Measurements from ENCODE around the gene COL20A1. TPM values are rescaled to one million over a fixed set of nuclear protein-coding genes. Genes with fewer than 3 reads are reported as not detected.

Gene COL20A1
- total RNA-seq, 5 donors from 2014 or later (not counting 1 experiment from before 2014, with no cell fraction given), result 0.16 to 0.35 (median 0.23) TPM; not detected in 2

DNA sequence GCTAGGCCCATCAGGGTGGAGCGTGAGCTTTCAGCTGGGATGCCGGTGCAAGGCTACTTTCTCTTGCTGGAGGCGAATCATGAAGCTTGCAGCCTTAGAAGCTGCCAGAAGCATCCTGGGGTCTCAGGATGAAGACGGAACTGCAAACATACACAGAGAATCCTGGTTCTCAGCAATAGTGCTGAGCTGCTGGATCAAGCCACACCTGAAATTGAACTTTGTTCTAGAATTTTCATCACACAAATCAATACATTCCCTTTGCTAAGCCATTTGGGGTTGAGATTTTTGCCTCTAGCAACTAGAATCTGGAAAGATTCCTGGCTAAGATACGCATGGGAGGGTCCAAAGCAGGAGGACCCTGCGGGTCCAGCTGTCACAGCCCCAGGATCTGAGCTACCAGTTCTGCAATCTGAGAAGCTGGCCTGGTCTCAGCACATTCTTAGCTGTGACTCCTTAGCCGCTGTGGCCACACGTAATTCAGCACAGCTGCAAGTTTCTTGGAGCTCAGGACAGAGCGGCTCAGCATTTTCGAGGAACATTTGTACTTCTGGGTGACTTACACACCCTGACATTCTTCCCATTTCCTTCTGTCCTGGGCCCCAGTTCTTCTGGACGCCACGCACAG is 27.0 kb upstream of the COL20A1 start:
- POLR2A ChIA-PET, result no interaction called here
- Histone ChIP-seq H3K36me3 (ENCODE audit: control insufficient read depth in 2 of 2, extremely low read depth in 1 of 2, insufficient read depth in 1 of 2, low read length in 1 of 2) (no peaks in the 10 kb centered on the region), H3K9me3 (no peaks in the 10 kb centered on the region), H3K27me3 (replicated peaks in 1 of 2; ENCODE audit: control insufficient read depth in 2 of 2, extremely low read depth in 1 of 2, insufficient read depth in 2 of 2, low read length in 1 of 2) (peaks cover 3 to 62% of the 10 kb centered on the region in 2 experiments), H3K27ac (ENCODE audit: low read length) (no peak overlapping the region), H3K4me1 (ENCODE audit: control insufficient read depth in 1 of 2, extremely low read depth in 1 of 2, insufficient read depth in 2 of 2, low read length in 2 of 2) (peaks cover 0 to 8% of the 10 kb centered on the region in 2 experiments), H3K4me3 (ENCODE audit: control insufficient read depth in 1 of 2, extremely low read depth in 1 of 2, low read length in 1 of 2) (no peak overlapping the region)
- peaks cover 1 to 10% (median 5%) of the 10 kb centered on the region in 3 donors for H3K4me1 Mint-ChIP-seq
- H3K27ac Mint-ChIP-seq, result no peak overlapping the region
- 74% methylated on average over 10 of the region's 12 CpGs for WGBS (ENCODE audit: insufficient coverage)
- no peaks in the 10 kb centered on the region for H3K36me3 Mint-ChIP-seq
- H3K4me3 Mint-ChIP-seq, result no peak overlapping the region
- DNase-seq, result no peak
- no peaks in the 10 kb centered on the region for H3K9me3 Mint-ChIP-seq
- CTCF ChIA-PET, result no interaction called here
- ATAC-seq (replicated peaks in 1 of 4), result no peak
- peaks cover 8 to 32% of the 10 kb centered on the region in 2 donors for H3K27me3 Mint-ChIP-seq

GRCh38 chr20:63267691-63268090 is 25.3 kb upstream of the COL20A1 start:
- H3K27ac Mint-ChIP-seq, result no peak overlapping the region
- Histone ChIP-seq H3K4me3 (ENCODE audit: control insufficient read depth in 1 of 2, extremely low read depth in 1 of 2, low read length in 1 of 2) (no peak overlapping the region), H3K36me3 (ENCODE audit: control insufficient read depth in 2 of 2, extremely low read depth in 1 of 2, insufficient read depth in 1 of 2, low read length in 1 of 2) (no peaks in the 10 kb centered on the region), H3K27ac (ENCODE audit: low read length) (no peak overlapping the region), H3K9me3 (no peaks in the 10 kb centered on the region), H3K4me1 (ENCODE audit: control insufficient read depth in 1 of 2, extremely low read depth in 1 of 2, insufficient read depth in 2 of 2, low read length in 2 of 2) (peaks cover 0 to 8% of the 10 kb centered on the region in 2 experiments), H3K27me3 (replicated peaks in 1 of 2; ENCODE audit: control insufficient read depth in 2 of 2, extremely low read depth in 1 of 2, insufficient read depth in 2 of 2, low read length in 1 of 2) (peaks cover 0 to 45% of the 10 kb centered on the region in 2 experiments)
- H3K9me3 Mint-ChIP-seq, result no peaks in the 10 kb centered on the region
- ChIA-PET CTCF (no interaction called here), POLR2A (no interaction called here)
- WGBS (ENCODE audit: insufficient coverage), result 66% methylated on average over 6 of the region's 9 CpGs
- H3K4me3 Mint-ChIP-seq, result no peak overlapping the region
- peaks cover 8 to 27% of the 10 kb centered on the region in 2 donors for H3K27me3 Mint-ChIP-seq
- no peaks in the 10 kb centered on the region for H3K36me3 Mint-ChIP-seq
- ATAC-seq (replicated peaks in 1 of 4) (no peak), DNase-seq (no peak)
- peaks cover 6 to 10% (median 7%) of the 10 kb centered on the region in 3 donors for H3K4me1 Mint-ChIP-seq

- Histone ChIP-seq H3K4me1 (ENCODE audit: control insufficient read depth in 1 of 2, extremely low read depth in 1 of 2, insufficient read depth in 2 of 2, low read length in 2 of 2) (peaks cover under 1 to 11% of the 10 kb centered on the region in 2 experiments), H3K27ac (ENCODE audit: low read length) (no peak overlapping the region), H3K9me3 (no peaks in the 10 kb centered on the region), H3K36me3 (ENCODE audit: control insufficient read depth in 2 of 2, extremely low read depth in 1 of 2, insufficient read depth in 1 of 2, low read length in 1 of 2) (no peaks in the 10 kb centered on the region), H3K4me3 (ENCODE audit: control insufficient read depth in 1 of 2, extremely low read depth in 1 of 2, low read length in 1 of 2) (no peak overlapping the region), H3K27me3 (replicated peaks in 1 of 2; ENCODE audit: control insufficient read depth in 2 of 2, extremely low read depth in 1 of 2, insufficient read depth in 2 of 2, low read length in 1 of 2) (peaks cover 0 to 40% of the 10 kb centered on the region in 2 experiments)
- Mint-ChIP-seq H3K4me1 (peaks cover 6 to 10% (median 8%) of the 10 kb centered on the region in 3 donors), H3K27me3 (peaks cover 3 to 23% of the 10 kb centered on the region in 2 donors), H3K36me3 (no peaks in the 10 kb centered on the region), H3K27ac (no peak overlapping the region), H3K4me3 (no peak overlapping the region), H3K9me3 (no peaks in the 10 kb centered on the region)
- WGBS (ENCODE audit: insufficient coverage), result 76% methylated on average over 4 of the region's 7 CpGs
- ChIA-PET POLR2A (no interaction called here), CTCF (no interaction called here)
- DNase-seq, result no peak
- no peak for ATAC-seq (replicated peaks in 1 of 4)
Measured at GRCh38 chr20:63268256-63268655, 24.7 kb upstream of the COL20A1 start.

GRCh38 chr20:63268671-63269439 is 24.1 kb upstream of the COL20A1 start:
- H3K4me1 Mint-ChIP-seq, result peaks cover 12 to 16% (median 14%) of the 10 kb centered on the region in 3 donors
- ChIA-PET CTCF (no interaction called here), POLR2A (no interaction called here)
- H3K36me3 Mint-ChIP-seq, result no peaks in the 10 kb centered on the region
- Histone ChIP-seq H3K4me3 (ENCODE audit: control insufficient read depth in 1 of 2, extremely low read depth in 1 of 2, low read length in 1 of 2) (no peak overlapping the region), H3K4me1 (ENCODE audit: control insufficient read depth in 1 of 2, extremely low read depth in 1 of 2, insufficient read depth in 2 of 2, low read length in 2 of 2) (peaks cover 7 to 16% of the 10 kb centered on the region in 2 experiments), H3K27me3 (replicated peaks in 1 of 2; ENCODE audit: control insufficient read depth in 2 of 2, extremely low read depth in 1 of 2, insufficient read depth in 2 of 2, low read length in 1 of 2) (peaks cover 0 to 38% of the 10 kb centered on the region in 2 experiments), H3K36me3 (ENCODE audit: control insufficient read depth in 2 of 2, extremely low read depth in 1 of 2, insufficient read depth in 1 of 2, low read length in 1 of 2) (no peaks in the 10 kb centered on the region), H3K9me3 (no peaks in the 10 kb centered on the region), H3K27ac (ENCODE audit: low read length) (no peak overlapping the region)
- H3K27me3 Mint-ChIP-seq, result peaks cover 3 to 23% of the 10 kb centered on the region in 2 donors
- H3K4me3 Mint-ChIP-seq, result no peak overlapping the region
- H3K27ac Mint-ChIP-seq, result no peak overlapping the region
- no peak for ATAC-seq (replicated peaks in 1 of 4)
- DNase-seq, result no peak
- 70% methylated on average over 16 of the region's 18 CpGs for WGBS (ENCODE audit: insufficient coverage)
- no peaks in the 10 kb centered on the region for H3K9me3 Mint-ChIP-seq

- ChIA-PET CTCF (no interaction called here), POLR2A (no interaction called here)
- Mint-ChIP-seq H3K27ac (no peak overlapping the region), H3K4me3 (peak overlapping the region in 1 of 3 donors; percentile 31), H3K36me3 (no peaks in the 10 kb centered on the region), H3K27me3 (peaks cover 0 to 14% of the 10 kb centered on the region in 2 donors), H3K9me3 (no peaks in the 10 kb centered on the region), H3K4me1 (peaks cover 21 to 23% (median 22%) of the 10 kb centered on the region in 3 donors)
- H3K9me3 ChIP-seq, result no peaks in the 10 kb centered on the region
- H3K4me1 ChIP-seq (ENCODE audit: control insufficient read depth in 1 of 2, extremely low read depth in 1 of 2, insufficient read depth in 2 of 2, low read length in 2 of 2), result peaks cover 8 to 24% of the 10 kb centered on the region in 2 experiments
- H3K36me3 ChIP-seq (ENCODE audit: control insufficient read depth in 2 of 2, extremely low read depth in 1 of 2, insufficient read depth in 1 of 2, low read length in 1 of 2), result no peaks in the 10 kb centered on the region
- peaks cover 0 to 30% of the 10 kb centered on the region in 2 experiments for H3K27me3 ChIP-seq (replicated peaks in 1 of 2; ENCODE audit: control insufficient read depth in 2 of 2, extremely low read depth in 1 of 2, insufficient read depth in 2 of 2, low read length in 1 of 2)
- no peak overlapping the region for H3K27ac ChIP-seq (ENCODE audit: low read length)
- ATAC-seq (replicated peaks in 1 of 4), result no peak
- WGBS (ENCODE audit: insufficient coverage), result 76% methylated on average over 9 of the region's 9 CpGs
- no peak overlapping the region for H3K4me3 ChIP-seq (ENCODE audit: control insufficient read depth in 1 of 2, extremely low read depth in 1 of 2, low read length in 1 of 2)
- no peak for DNase-seq
Measured at GRCh38 chr20:63269724-63270123, 23.3 kb upstream of the COL20A1 start.

- ChIA-PET CTCF (no interaction called here), POLR2A (no interaction called here)
- Histone ChIP-seq H3K9me3 (no peaks in the 10 kb centered on the region), H3K36me3 (ENCODE audit: control insufficient read depth in 2 of 2, extremely low read depth in 1 of 2, insufficient read depth in 1 of 2, low read length in 1 of 2) (peaks cover under 1 to 4% of the 10 kb centered on the region in 2 donors), H3K27me3 (replicated peaks in 1 of 2; ENCODE audit: control insufficient read depth in 2 of 2, extremely low read depth in 1 of 2, insufficient read depth in 2 of 2, low read length in 1 of 2) (peaks cover 0 to 23% of the 10 kb centered on the region in 2 experiments), H3K4me1 (ENCODE audit: control insufficient read depth in 1 of 2, extremely low read depth in 1 of 2, insufficient read depth in 2 of 2, low read length in 2 of 2) (peaks cover 8 to 31% of the 10 kb centered on the region in 2 experiments), H3K4me3 (ENCODE audit: control insufficient read depth in 1 of 2, extremely low read depth in 1 of 2, low read length in 1 of 2) (no peak overlapping the region), H3K27ac (ENCODE audit: low read length) (no peak overlapping the region)
- no peaks in the 10 kb centered on the region for H3K36me3 Mint-ChIP-seq
- 81% methylated on average over 6 of the region's 9 CpGs for WGBS (ENCODE audit: insufficient coverage)
- no peak for ATAC-seq (replicated peaks in 1 of 4)
- no peak for DNase-seq
- H3K27ac Mint-ChIP-seq, result no peak overlapping the region
- peak overlapping the region; percentile 78 to 91 (median 87) for H3K4me3 Mint-ChIP-seq
- peaks cover 29 to 30% (median 30%) of the 10 kb centered on the region in 3 donors for H3K4me1 Mint-ChIP-seq
- no peaks in the 10 kb centered on the region for H3K9me3 Mint-ChIP-seq
- H3K27me3 Mint-ChIP-seq, result peaks cover 0 to 5% of the 10 kb centered on the region in 2 donors
Measured at GRCh38 chr20:63270606-63271325, 22.2 kb upstream of the COL20A1 start.
